WTC11 (cell line): ENCODE results near the gene PLAGL1. TPM values are rescaled to one million over a fixed set of nuclear protein-coding genes. Genes with fewer than 3 reads are reported as not detected.

ENCODE experiments used
- ATAC-seq: fragments of 200-7000 bp; cut with Tn5 transposase; 2 replicates; pipeline ENCODE4 v1.10.0; 2021; ENCODE audit warnings: mild to moderate bottlenecking, moderate library complexity
- CTCF ChIA-PET: fragments of 300-600 bp; sonication (Branson Sonifier 250); formaldehyde crosslinking; loops from one replicate; lab custom pipeline; 2021; ENCODE audit warnings: antibody characterized with exemption; lab: Charles Lee
- POLR2A ChIA-PET: fragments of 350-600 bp; sonication (Branson Sonifier 250); formaldehyde crosslinking; loops from one replicate; lab custom pipeline; 2021; ENCODE audit warnings: antibody characterized with exemption; lab: Charles Lee
- DNase-seq: peaks from one replicate; pipeline ENCODE4 v3.0.0; 2021; ENCODE audit warnings: low spot score
- H3K27ac Mint-ChIP-seq: 2 replicates; pipeline ENCODE4 v1.8.0; 2021; ENCODE audit warnings: mixed read lengths
- H3K27me3 Mint-ChIP-seq: 2 replicates; pipeline ENCODE4 v1.8.0; 2021; ENCODE audit warnings: low read depth, mild to moderate bottlenecking, moderate library complexity, mixed read lengths
- H3K36me3 Mint-ChIP-seq: 2 replicates; pipeline ENCODE4 v1.8.0; 2021; ENCODE audit warnings: mixed read lengths
- H3K4me1 Mint-ChIP-seq: 2 replicates; pipeline ENCODE4 v1.8.0; 2022; ENCODE audit warnings: mixed read lengths
- H3K4me3 Mint-ChIP-seq: 2 replicates; pipeline ENCODE4 v1.8.0; 2021; ENCODE audit warnings: mild to moderate bottlenecking, moderate library complexity, mixed read lengths
- H3K9me3 Mint-ChIP-seq: 2 replicates; pipeline ENCODE4 v1.8.0; 2021; ENCODE audit warnings: mixed read lengths
- CDX4 ChIP-seq: fragments of 250-450 bp; sonication (Bioruptor Pico); IDR thresholded peaks from 2 replicates; pipeline ENCODE4 v1.9.0; 2021; ENCODE audit warnings: moderate library complexity, mild to moderate bottlenecking, inconsistent platforms, borderline replicate concordance
- CREB1 ChIP-seq: sonication (generic); formaldehyde crosslinking; IDR thresholded peaks from 2 replicates; pipeline ENCODE4 v1.8.0; 2023; ENCODE audit warnings: mild to moderate bottlenecking, missing genetic modification reagents
- ERG ChIP-seq: fragments of 250-450 bp; sonication (Bioruptor Pico); IDR thresholded peaks from 2 replicates; pipeline ENCODE4 v1.8.0; 2021; ENCODE audit warnings: mild to moderate bottlenecking
- FOXJ3 ChIP-seq: sonication (generic); formaldehyde crosslinking; IDR thresholded peaks from 2 replicates; pipeline ENCODE4 v1.9.0; 2021; ENCODE audit warnings: missing genetic modification reagents, mild to moderate bottlenecking, borderline replicate concordance
- IRF2 ChIP-seq: sonication (generic); formaldehyde crosslinking; IDR thresholded peaks from 2 replicates; pipeline ENCODE4 v1.8.0; 2022; ENCODE audit warnings: low read depth, missing genetic modification reagents, borderline replicate concordance
- MLX ChIP-seq: sonication (generic); formaldehyde crosslinking; IDR thresholded peaks from 2 replicates; pipeline ENCODE4 v1.8.1; 2023; ENCODE audit warnings: mild to moderate bottlenecking, missing genetic modification reagents, moderate library complexity
- MYBL2 ChIP-seq: sonication (generic); formaldehyde crosslinking; IDR thresholded peaks from 2 replicates; pipeline ENCODE4 v1.8.1; 2023; ENCODE audit warnings: mild to moderate bottlenecking, moderate library complexity, missing genetic modification reagents
- NFYB ChIP-seq: sonication (generic); formaldehyde crosslinking; conservative IDR thresholded peaks from 2 replicates; pipeline ENCODE4 v1.8.0; 2022; ENCODE audit warnings: low read depth, missing genetic modification reagents
- RORB ChIP-seq: fragments of 250-450 bp; sonication (Bioruptor Pico); IDR thresholded peaks from 2 replicates; pipeline ENCODE4 v1.9.0; 2021; ENCODE audit warnings: mild to moderate bottlenecking
- TEAD1 ChIP-seq: sonication (generic); formaldehyde crosslinking; IDR thresholded peaks from 2 replicates; pipeline ENCODE4 v1.8.0; 2022; ENCODE audit warnings: mild to moderate bottlenecking, missing genetic modification reagents
- TEAD4 ChIP-seq: sonication (generic); formaldehyde crosslinking; IDR thresholded peaks from 2 replicates; pipeline ENCODE4 v1.8.0; 2022; ENCODE audit warnings: mild to moderate bottlenecking, missing genetic modification reagents
- TP53 ChIP-seq: sonication (generic); formaldehyde crosslinking; IDR thresholded peaks from 2 replicates; pipeline ENCODE4 v1.8.1; 2023; ENCODE audit warnings: mild to moderate bottlenecking, missing genetic modification reagents
- ZNF219 ChIP-seq: sonication (generic); formaldehyde crosslinking; IDR thresholded peaks from 2 replicates; pipeline ENCODE4 v1.8.0; 2023; ENCODE audit warnings: missing genetic modification reagents, mild to moderate bottlenecking, borderline replicate concordance
- ZNF263 ChIP-seq: sonication (generic); formaldehyde crosslinking; IDR thresholded peaks from 2 replicates; pipeline ENCODE4 v1.8.1; 2022; ENCODE audit warnings: low read depth, mild to moderate bottlenecking, moderate library complexity, missing genetic modification reagents
- ZNF281 ChIP-seq: sonication (generic); formaldehyde crosslinking; IDR thresholded peaks from 2 replicates; pipeline ENCODE4 v1.8.0; 2023; ENCODE audit warnings: mild to moderate bottlenecking, missing genetic modification reagents
- ZNF416 ChIP-seq: fragments of 250-450 bp; sonication (Bioruptor Pico); IDR thresholded peaks from 2 replicates; pipeline ENCODE4 v1.9.0; 2021; ENCODE audit warnings: mild to moderate bottlenecking, inconsistent platforms
- ZNF425 ChIP-seq: fragments of 250-450 bp; sonication (Bioruptor Pico); conservative IDR thresholded peaks from 2 replicates; pipeline ENCODE4 v1.9.0; 2021; ENCODE audit warnings: mild to moderate bottlenecking
- ZSCAN18 ChIP-seq: fragments of 250-450 bp; sonication (Bioruptor Pico); IDR thresholded peaks from 2 replicates; pipeline ENCODE4 v2.1.2; 2022; ENCODE audit warnings: mild to moderate bottlenecking, moderate library complexity
- total RNA-seq: library from RNA; stranded (reverse); gene quantifications from 3 replicates; pipeline ENCODE4 v1.2.3, GENCODE V29; 2021

Gene PLAGL1
- total RNA-seq, 1 experiment from 2014 or later: 1.6 TPM

- Mint-ChIP-seq H3K9me3 (peaks cover 3% of the 10 kb centered on the region; the same call in 1 of the 2 replicates), H3K27me3 (peaks cover 38% of the 10 kb centered on the region)
- CTCF ChIA-PET: interaction anchor here (0.6 to 2.5 kb wide), 9 partner anchors 10 to 369 kb away, joined by 3 to 36 read pairs (median 10); no protein-coding TSS in a partner anchor
Measured at GRCh38 chr6:143953922-143954321, 54.1 kb downstream of the PLAGL1 start.

More at GRCh38 chr6:143953922-143954321, 54.1 kb downstream of the PLAGL1 start:
- peak; percentile 34 for DNase-seq
- POLR2A ChIA-PET: no interaction called here
- H3K4me1 Mint-ChIP-seq: peaks cover 25% of the 10 kb centered on the region
- TF ChIP-seq TEAD1: no peak
- TF ChIP-seq ERG (CRISPR knock-in tag): no peak
- no peak for TF ChIP-seq TP53 (CRISPR knock-in tag)
- no peak for TF ChIP-seq MLX
- TF ChIP-seq NFYB (CRISPR knock-in tag): no peak
- TF ChIP-seq FOXJ3 (CRISPR knock-in tag): no peak
- TF ChIP-seq TEAD4 (CRISPR knock-in tag): no peak
- TF ChIP-seq ZNF281 (CRISPR knock-in tag): no peak
- TF ChIP-seq CREB1 (CRISPR knock-in tag): no peak
- TF ChIP-seq ZNF219 (CRISPR knock-in tag): no peak
- TF ChIP-seq IRF2: no peak
- TF ChIP-seq ZNF263 (CRISPR knock-in tag): no peak
- TF ChIP-seq CDX4 (CRISPR knock-in tag): no peak
- no peak for TF ChIP-seq ZSCAN18 (CRISPR knock-in tag)
- no peak for TF ChIP-seq MYBL2 (CRISPR knock-in tag)
- no peak for TF ChIP-seq ZNF425 (CRISPR knock-in tag)
- no peak for TF ChIP-seq ZNF416 (CRISPR knock-in tag)
- TF ChIP-seq RORB: no peak
- TF ChIP-seq, all 79 proteins: peak for 0
- Mint-ChIP-seq H3K27ac (no peak overlapping the region), H3K4me3 (no peak overlapping the region), H3K36me3 (no peaks in the 10 kb centered on the region)
- peak; percentile 56 for ATAC-seq
